NCI-H82 treated with DMSO at 0.1 percent for 48 hours (cell line): ENCODE data around the gene RFFL.
"Not testable (repeated sequence)": the region's sequence is repeated elsewhere in the genome, so short reads cannot be mapped to it uniquely, and the experiment has no call there.

ENCODE experiments used
- DNase-seq: peaks from one replicate; lab custom pipeline; 2025; ENCODE audit not compliant: unreplicated experiment; lab: John Stamatoyannopoulos, UW

Gene RFFL

DNA sequence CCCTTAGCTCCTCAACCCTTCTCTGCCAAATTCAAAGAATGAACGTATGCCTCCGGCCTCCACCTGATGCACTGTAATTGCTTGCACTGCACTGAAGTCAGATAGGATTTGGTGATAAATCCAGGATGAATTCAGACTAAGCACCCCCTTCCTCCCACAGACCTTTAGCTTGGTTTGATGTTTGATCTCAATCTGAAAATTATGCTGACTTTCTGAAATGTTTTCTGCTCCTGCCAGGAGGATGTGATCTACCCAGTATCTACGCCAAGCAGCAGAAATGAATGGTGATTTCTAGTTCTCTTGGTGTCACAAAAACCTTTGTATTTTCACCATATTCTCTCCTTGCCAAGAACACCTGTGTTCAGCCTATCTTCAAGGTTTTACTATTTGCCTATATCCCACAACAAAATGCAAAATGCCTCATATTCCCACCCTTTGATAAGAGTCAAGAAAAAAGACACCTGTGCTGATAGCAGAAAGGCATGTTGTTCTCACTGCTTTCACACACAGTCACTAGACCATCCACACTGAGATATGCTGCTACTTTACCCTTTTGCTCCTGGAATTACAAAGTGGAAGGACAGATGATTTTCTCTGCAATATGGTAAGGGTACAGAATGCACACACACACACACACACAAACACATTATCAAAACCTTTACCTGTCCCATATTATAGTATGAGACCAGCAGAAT, 14.7 kb downstream of the RFFL start:
- no peak for DNase-seq

DNA sequence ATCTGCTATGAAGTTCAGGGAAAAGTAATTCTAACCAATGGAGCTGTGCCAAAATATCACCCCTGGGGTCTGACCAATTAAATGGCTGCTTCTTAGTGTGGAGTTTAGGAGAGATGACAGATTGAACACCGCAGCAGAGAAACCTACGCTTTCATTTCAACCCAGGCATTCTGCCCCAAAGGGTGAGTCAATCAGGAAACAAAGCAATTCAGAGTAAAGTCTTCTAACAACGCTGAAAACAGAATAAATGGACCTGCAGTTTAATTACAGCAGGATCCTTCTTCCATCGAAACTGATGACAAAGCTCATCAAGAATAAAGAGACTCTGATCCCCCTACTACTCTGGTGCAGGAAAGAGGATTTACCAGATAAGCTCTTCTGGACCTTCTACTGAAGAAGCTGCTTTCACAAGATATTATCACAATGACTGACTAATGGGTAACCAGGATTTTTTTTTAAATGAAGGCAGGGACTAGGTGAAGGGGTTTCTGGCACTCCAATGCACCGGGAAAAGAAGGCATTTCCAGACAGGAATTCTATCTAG, 16.7 kb downstream of the RFFL start:
- DNase-seq, result peak; percentile 75

DNA sequence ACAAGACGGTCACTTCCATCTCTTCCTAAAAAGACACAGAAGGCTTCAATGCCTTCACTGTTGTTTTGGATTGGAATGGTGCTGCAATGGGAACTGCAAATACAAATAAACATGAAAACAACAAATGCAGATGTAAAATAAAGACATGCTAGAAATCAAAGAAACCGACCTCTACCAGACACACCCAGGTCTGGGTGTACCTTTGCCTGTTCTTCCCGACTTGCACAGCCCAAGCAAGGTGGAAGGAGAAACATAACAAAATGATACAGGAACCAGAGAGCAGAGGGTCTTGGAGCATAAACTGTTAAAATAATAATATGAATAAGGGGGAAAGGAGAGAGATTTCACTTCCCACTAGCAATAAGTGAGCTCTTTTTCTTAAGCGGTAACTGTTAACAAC, 17.3 kb downstream of the RFFL start:
- DNase-seq, result no peak

DNA sequence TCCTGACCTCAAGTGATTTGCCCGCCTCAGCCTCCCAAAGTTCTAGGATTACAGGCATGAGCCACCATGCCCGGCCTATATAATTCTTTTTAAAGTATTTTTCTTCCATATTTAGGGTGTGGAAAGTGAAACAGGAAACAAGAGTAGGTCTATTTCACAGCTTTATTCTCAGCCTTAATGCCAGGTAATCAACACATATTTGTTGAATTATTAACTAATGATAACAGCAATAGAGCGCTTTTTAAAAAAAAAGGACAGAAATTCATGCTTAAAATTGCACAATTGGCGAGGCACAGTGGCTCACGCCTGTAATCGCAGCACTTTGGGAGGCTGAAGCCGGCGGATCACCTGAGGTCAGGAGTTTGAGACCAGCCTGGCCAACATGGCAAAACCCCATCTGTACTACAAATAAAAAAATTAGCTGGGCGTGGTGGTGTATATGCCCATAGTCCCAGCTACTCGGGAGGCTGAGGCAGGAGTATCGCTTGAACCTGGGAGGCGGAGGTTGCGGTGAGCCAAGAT, 18.0 kb downstream of the RFFL start:
- not testable (repeated sequence) for DNase-seq

DNA sequence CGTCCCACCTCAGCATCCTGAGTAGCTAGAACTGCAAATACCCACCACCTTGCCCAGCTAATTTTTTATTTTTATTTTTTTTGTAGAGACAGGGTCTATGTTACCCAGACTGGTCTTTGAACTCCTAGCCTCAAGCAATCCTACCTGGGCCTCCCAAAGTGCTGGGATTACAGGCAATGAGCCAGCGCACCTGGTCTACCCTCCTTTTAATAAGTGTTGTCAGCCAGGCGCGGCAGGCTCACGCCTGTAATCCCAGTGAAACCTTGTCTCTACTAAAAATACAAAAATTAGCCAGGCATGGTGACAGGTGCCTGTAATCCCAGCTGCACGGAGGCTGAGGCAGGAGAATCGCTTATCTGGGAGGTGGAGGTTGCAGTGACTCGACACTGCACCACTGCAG, 19.3 kb downstream of the RFFL start:
- no peak for DNase-seq

DNA sequence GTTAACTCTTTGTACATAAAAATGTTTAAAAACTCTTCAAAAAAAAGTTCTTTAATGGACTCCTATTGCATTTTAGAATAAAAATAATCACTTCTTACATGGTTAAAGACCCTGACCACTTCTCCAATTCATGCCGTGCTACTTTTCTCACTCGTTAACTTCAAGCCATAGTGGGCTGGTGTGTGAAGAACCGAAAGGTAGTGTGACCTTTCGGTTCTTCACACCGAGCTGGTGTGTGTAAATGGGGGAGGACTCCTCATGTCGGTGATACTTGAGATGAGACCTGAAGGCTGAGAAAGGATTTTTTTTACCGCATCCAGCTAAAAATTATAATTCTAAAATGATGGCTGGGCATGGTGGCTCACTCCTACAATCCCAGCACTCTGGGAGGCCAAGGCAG, 22.1 kb downstream of the RFFL start:
- no peak for DNase-seq

DNA sequence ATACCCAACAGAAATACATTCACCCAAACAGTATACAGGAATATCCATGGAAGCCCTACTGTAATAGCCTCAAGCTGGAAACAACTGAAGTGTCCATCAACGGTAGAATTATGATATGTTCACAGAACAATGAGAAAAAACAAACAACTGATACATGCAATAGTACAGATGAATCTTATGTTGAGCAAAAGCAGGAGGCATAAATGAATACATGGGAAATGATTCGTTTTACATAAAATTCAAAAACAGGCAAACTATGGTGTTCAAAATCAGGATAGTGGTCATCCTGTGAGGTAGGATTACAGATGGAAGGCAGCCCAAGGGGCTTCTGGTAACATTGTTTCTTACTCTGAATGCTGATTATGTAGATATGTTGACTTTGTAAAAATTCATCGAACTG, 25.1 kb downstream of the RFFL start:
- no peak for DNase-seq

DNA sequence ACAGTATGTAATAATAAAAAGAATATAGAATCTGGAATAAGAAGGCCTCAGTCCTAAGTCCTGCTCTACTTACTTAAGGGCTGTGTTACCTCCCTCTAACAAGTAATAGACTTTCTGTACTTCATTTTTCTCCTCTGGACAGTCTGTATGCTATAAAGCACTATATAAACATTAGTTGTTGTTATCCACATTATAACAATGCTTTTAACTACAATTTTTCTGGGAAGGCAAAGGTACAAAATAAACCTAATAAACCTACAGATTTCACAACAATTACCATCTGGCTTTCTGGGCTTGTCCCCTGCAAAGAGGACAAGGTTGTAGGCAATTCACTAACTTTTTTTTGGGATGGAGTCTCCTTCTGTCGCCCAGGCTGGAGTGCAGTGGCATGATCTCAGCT, 32.7 kb downstream of the RFFL start:
- no peak for DNase-seq

DNA sequence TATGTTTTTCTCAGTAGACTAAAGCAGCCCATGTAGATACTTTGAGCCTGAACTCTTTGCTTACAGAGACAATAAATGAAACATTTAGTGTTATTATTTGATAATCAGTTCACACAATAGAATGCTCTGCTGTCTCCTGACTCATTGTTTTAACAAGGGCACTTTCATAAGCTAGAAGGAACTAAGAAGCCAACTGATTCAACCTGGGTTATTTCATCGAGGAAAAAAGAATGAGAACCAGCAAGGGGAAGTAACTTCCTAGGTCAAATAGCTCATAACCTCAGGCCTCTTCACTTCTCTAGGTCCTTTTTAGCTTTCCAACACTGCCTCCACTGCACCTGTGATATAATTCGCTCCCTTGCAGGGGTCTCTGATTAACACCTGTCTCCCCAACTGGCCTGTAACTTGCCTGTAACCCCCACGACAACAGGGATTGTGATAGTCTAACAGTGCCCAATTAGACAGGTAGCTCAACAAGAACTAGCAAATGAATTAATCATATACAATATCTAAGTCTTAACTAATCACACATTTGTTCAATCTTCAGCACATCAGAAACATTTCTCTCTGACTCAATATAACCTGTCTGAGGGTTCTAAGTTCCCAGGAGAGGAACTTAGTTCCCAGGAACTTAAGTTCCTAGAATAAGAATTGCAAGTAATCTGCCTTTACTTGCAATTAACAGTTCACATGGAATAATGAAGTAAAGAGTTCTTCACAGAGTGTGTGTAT, 34.8 kb downstream of the RFFL start:
- DNase-seq, result no peak

DNA sequence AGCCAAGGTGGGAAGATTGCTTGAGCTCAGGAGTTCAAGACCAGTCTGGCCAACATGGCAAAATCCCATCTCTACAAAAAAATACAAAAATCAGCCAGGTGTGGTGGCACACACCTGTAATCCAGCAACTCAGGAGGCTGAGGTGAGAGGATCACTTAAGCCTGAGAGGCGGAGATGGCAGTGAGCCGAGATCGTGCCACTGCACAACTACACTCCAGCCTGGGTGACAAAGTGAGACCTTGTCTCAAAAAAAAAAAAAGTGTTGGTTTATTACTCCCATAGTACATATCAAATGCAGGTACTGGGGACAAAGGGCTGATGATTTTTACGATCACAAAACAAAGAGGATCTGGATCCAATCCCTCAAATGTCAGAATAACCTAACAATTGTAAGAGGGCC, 35.4 kb downstream of the RFFL start:
- DNase-seq, result not testable (repeated sequence)

DNA sequence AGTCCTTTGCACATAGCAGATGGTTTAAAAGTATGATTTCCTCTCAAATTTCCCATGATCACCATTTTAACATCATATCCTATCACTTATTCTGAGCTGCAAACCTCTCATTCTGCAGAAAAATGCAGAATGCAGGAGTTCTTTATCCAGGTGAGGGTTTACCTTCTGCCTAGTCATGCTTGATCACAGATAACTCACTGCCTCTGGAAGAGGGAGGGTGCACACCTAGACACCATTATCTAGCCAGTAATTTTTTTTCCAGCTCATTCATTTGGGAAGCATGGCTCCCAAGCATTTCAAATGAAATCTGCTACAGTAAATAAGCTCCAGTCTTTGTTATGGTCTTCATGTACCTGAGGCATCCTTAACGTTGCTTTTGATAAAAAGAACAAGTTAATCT, 38.0 kb downstream of the RFFL start:
- no peak for DNase-seq

DNA sequence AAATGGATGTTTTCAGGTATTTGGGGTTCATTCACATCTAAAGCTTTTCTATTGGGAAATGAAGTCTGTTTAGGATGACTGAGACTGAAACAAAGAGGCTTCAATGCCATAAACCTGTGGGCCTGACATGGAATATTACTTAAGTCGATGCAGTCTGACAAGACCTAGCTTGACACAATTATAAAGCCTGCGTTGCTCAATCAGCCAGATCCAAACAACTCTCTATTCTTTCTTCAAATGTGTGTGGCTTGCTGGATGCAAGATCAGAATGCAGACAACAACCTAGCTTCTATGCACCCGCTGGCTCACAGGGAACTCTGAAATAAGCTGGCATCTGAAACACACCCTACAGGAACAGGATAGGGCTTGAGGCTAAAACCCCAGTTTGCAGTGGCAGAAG, 40.0 kb downstream of the RFFL start:
- no peak for DNase-seq

DNA sequence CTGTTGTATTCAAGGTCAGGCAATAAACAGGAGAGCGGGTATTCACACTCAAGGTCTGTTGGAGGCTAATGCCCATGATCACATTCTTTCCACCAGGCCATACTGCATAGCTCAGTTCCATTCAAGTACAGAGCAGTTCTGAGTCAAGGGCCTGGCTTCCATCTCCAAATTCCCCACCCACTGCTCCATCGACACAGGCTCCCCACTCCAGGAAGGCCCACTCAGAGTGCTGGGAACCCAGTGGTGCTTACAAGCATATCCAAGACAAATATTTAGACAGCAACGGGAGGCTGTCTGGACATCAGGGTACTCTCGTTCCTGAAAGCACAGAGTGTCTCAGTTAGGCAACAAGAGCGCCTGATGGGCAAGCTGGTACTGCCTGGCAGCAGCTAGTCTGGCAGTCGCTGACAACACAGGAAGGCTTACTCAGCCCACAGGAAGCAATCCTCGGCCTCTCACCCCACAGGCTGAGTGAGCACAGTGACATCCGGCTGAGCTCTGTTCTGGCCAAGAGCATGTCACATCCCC, 40.9 kb downstream of the RFFL start:
- DNase-seq, result no peak

DNA sequence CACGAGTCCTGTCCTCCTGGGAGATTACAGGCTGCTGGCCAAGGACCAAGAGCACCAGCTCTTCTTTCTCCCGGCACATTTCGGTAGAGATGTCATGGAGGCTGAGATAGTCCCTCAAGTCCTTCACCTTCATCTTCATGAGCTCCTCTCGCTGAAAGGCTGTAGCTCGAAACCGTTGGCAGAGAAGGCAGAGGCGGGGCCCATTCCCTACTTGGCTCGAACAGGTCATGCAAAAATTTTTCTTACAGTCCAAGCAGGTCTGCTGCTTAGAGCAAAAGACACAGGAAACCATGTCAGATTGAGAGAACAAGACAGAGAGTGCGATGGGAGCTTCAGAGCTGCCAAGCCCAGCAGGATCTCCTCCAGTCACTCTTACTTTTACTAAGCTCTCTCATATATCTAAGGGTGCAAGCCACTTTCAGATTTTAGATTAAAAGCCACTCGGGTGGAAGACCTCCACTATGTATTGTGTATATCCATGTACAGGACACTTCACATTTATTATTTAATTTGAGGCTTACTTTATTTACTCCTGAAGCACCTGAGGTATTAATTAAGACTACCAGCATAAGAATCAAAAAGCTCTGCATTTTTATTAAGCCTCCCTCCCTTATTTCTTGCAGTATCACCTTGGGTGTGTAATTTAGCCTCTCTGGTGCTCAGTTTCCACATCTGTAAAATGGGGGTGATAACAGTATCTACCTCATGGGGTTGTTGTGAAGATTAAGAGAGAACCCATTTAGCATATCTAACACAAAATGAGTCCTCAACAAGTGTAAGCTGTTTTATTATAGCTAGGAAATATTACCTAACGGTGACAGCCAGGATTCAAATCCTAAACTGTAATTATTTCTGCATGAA, 41.8 kb downstream of the RFFL start:
- DNase-seq, result no peak

DNA sequence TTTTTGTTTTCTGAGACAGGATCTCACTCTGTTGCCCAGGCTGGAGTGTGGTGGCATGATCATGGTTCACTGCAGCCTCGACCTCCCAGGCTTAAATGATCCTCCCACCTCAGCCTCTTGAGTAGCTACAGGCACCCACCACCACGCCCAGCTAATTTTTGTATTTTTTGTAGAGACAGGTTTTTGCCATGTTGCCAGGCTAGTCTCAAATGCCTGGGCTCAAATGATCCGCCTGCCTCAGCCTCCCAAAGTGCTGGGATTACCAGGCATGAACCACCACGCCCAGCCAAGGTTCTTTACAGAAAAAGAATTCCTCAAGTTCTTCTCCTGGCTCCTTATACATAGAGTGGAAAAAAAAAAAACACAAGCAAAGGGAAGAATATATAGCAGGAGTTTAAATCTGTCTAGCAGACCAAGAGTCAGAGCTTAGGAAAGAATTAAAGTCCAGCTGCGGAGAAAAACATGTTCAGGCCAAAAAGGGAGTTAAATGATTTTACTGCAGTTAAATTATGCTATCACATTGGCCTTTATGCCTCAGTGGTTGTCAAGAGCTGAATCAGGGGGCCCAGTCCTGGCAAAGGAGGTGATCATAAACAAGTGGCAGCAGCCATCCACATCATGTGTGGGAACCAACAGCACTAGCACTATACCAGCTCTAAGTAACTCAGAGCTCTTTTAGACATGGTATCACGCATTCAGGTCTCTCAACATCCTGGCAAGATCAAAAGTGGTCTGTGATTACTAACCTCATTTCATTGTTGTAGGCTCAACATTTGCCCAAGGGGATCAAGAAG, 43.9 kb downstream of the RFFL start:
- no peak for DNase-seq

DNA sequence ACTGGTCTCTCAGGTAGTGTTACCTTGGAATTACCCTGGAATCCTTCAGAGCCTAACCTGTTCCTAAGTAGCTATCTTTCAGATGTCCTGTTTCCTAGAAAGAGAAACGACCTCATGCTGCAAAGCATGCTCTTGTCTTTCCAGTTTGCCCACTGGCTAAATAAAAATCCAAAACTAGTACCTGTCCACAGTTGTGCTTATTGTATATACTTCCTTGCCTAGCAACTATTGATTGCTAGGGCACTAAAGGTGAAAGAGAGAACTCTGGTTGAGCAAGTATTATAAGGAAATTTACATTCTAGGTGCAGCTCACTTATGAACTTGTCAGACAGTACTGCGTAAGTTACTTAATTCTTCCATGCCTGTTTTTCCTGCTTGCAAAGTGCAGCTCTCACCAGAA, 44.7 kb downstream of the RFFL start:
- no peak for DNase-seq

DNA sequence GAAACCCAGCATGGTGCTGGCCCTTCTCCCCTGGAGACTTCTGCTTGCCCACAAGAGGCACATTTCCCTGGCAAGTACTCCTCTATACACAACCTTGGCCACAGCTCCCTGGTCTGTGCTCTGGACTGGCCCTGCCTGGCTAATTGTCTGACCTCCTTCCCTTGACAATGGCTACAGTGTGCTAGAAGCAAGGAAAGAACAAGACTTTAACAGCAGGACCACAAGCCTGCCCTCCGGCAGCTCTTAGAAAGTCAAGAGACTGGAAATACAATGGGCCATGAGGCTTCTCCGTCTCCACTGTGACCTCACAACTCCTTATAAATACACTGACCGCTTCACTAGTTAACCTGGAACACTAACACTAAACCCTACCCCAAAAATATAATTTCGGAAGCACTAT, 46.5 kb downstream of the RFFL start:
- no peak for DNase-seq

DNA sequence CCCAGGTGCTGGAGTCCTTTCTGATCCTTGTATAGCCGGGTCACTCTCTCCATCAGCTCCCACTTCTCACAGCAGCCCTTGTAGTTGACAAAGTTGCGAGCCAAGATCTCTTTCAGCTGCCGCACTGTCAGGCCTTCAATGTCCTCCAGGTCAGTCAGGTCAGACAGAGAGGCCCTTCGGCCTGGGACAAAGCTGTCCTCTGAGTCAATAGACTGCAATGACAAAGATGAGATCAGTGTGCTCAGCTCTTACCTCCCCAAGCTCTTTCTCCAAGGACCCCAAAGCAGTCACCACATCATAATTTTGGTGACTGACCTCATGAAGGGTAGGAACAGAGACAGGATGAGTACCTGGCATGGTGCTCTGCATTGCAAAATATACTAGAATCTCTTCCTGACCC, 47.1 kb downstream of the RFFL start:
- no peak for DNase-seq

DNA sequence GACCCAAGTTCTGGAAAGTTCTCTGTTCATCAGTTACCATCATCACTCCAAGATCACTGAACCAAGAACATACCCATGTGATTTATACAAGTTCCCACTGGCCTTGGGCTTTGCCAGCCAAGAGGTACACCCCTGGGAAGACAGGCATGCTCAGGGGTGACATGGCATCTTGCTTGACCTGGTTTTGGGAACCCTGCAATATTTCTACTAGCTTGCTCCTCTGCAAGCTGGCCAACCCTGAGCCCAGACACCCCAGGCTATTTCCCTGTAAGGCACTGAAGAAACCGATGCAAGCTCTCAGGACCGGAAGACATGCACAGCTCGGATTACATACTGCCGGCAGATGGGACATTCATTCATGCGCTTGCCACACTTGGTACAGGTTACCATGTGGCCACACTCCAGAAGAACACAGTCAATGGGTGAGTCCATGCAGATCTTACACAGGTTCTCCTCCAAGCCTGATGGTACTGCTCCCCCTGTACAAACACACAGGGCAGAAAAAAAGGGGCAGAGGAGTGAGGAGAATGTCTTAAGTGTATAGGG, 51.8 kb downstream of the RFFL start:
- peak; percentile 19 for DNase-seq

DNA sequence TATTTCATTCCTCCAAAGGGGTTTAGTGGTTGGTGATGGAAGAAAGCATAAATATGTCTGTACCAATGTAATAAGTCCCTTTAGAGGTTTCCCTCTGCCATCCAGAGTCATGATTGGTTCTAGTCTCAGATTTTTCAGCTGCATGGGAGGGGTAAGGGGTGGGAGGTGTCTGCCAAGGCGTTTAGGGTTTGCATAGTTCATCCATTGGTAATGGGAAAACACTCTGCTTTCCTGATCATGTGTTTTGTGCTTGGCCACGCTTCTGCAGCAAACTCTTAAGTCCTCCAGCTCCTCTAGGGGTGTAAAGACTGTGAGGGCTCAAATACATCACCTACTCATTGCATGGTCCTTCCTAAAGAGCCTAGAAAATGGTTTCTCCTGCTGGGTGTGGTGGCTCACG, 53.4 kb downstream of the RFFL start:
- no peak for DNase-seq
